GM12873 (cell line): ENCODE results near the gene WDR81.
A peak's percentile ranks its signal among the peaks of the same experiment; 100 is the strongest.

Source experiments
- TF ChIP-seq, protein P1 (sequence below): IDR thresholded peaks from 2 replicates; pipeline ENCODE4 v1.5.1; 2012; ENCODE audit warnings: low read depth, mild to moderate bottlenecking, moderate library complexity, low read length, control low read depth; ENCODE audit not compliant: insufficient read depth; ENCODE audit errors: missing control alignments

WDR81 gene

GRCh38 chr17:1779571-1780131 lies 55.1 kb downstream of the WDR81 start:
- TF ChIP-seq, protein P1, sequence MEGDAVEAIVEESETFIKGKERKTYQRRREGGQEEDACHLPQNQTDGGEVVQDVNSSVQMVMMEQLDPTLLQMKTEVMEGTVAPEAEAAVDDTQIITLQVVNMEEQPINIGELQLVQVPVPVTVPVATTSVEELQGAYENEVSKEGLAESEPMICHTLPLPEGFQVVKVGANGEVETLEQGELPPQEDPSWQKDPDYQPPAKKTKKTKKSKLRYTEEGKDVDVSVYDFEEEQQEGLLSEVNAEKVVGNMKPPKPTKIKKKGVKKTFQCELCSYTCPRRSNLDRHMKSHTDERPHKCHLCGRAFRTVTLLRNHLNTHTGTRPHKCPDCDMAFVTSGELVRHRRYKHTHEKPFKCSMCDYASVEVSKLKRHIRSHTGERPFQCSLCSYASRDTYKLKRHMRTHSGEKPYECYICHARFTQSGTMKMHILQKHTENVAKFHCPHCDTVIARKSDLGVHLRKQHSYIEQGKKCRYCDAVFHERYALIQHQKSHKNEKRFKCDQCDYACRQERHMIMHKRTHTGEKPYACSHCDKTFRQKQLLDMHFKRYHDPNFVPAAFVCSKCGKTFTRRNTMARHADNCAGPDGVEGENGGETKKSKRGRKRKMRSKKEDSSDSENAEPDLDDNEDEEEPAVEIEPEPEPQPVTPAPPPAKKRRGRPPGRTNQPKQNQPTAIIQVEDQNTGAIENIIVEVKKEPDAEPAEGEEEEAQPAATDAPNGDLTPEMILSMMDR: no peak

DNA sequence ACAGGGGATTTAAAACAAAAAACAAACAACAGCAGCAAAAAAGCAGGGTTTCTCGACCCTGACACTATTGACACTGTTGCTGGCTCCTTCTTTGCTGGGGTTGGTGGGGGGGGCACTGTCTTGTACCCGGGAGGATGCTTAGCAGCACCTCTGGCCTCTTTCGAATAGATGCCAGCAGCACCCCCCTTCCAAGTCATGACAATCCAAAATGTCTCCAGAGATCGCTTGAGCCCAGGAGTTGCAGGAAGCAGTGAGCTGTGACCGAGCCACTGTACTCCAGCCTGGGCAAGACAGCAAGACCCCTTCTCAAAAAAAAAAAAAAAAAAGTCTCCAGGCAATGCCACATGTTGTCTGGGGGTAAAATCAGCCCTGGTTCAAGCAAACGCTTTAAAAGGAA lies 57.7 kb downstream of the WDR81 start:
- TF ChIP-seq, protein P1: no peak

GRCh38 chr17:1783271-1783670 lies 58.8 kb downstream of the WDR81 start:
- TF ChIP-seq, protein P1: no peak

DNA sequence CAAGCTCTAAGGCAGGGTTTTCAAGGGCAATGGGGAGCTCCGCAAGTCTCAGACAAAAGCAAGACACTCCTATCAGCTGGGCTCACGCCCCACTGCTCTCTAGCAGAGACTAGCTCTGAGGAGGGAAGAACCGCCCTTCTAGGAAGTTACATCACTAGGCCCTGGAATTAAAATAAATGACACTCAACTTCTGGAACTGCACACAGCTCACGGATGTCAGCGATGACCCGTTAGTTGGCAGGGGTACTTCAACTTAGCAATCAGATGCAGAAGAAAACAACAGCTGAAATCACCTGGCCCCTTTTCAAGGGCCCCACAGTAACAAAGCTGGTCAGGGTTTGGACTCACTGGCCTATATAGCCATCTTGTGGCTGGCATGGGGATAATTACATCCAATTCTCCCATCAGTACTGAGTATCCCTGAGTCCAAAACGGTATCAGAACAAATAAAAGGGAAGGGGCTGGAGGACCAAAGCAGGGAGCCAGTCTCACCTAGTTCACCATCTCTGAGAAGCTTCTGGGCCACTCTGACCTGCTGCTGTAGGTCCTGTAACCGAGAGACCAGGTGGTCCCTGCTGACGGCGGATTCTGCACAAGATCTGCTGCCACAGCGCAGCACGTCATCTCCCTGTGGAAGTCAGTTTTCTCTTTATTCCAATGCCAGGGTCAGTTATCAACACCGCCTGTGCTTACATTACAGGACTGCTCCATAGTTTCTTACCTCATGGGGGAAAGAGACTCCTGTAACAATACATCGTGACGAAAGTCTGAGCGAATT lies 59.5 kb downstream of the WDR81 start:
- TF ChIP-seq, protein P1: peak; percentile 42

DNA sequence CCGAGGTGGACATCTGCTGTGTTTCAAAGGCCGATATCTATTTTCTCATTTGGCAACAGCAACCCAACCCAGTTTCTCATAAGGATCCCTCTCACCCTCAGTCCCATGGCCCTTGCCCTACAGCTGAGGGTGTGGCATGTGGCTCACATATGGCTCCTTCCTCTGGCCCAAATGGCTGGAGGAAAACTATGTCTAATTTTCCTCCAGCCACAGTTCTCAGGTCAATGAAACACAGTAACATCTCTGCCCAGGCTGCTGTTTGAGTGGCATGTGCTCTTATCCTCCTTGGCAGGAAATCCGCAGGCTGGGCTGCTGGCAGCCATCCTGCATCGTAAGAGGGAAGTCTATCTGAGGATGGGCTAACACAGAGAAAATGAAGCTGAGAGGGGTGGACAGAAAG lies 61.4 kb downstream of the WDR81 start:
- TF ChIP-seq, protein P1: no peak

DNA sequence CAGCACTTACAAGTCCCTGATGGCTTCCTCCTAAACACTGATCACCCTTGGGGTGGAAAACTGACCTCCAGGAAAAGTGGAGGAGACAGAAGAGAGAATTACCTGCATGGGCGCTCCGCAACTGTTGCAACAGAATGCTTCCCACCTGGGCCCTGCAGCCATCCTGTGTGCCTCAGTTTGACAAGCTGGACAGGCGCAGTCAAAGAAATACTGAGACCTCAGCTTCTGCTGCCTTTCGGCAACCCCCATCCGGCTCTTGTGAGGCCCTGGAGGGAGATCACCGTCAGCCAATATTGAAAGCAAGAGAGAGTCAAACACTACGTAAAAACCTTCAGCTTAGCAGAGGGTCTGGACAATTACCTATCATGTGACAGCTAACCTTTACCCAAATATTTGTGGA lies 62.2 kb downstream of the WDR81 start:
- TF ChIP-seq, protein P1: no peak

- TF ChIP-seq, protein P1: no peak
These were observed 62.9 kb downstream of the WDR81 start for GRCh38 chr17:1787301-1787902.
